ENCODE measurements around the gene BDKRB2. TPM values are rescaled to one million over a fixed set of nuclear protein-coding genes. Genes with fewer than 3 reads are reported as not detected.

The BDKRB2 gene
- total RNA-seq, 1 experiment from 2014 or later, result 13.1 TPM

- DNase-seq (ENCODE audit: low read depth), result peak; percentile 23
Observed at GRCh38 chr14:96198430-96199130, 6.1 kb upstream of the BDKRB2 start.

GRCh38 chr14:96201157-96201556, 3.5 kb upstream of the BDKRB2 start:
- no peak for DNase-seq (ENCODE audit: low read depth)

- no peak for DNase-seq (ENCODE audit: low read depth)
Observed at GRCh38 chr14:96201965-96202364, 2.7 kb upstream of the BDKRB2 start.

- peak; percentile 40 for DNase-seq (ENCODE audit: low read depth)
Observed at GRCh38 chr14:96202441-96203094, 2.1 kb upstream of the BDKRB2 start.

GRCh38 chr14:96203116-96203515, 1.5 kb upstream of the BDKRB2 start:
- DNase-seq (ENCODE audit: low read depth), result no peak

GRCh38 chr14:96203635-96204034, 1.0 kb upstream of the BDKRB2 start:
- peak; percentile 68 for DNase-seq (ENCODE audit: low read depth)

- DNase-seq (ENCODE audit: low read depth), result no peak
Observed at GRCh38 chr14:96205059-96205977, 679 bp downstream of the BDKRB2 start.

GRCh38 chr14:96205978-96206360, 1.3 kb downstream of the BDKRB2 start:
- no peak for DNase-seq (ENCODE audit: low read depth)

- no peak for DNase-seq (ENCODE audit: low read depth)
Observed at GRCh38 chr14:96206461-96206860, 1.8 kb downstream of the BDKRB2 start.

- DNase-seq (ENCODE audit: low read depth), result no peak
Observed at GRCh38 chr14:96207686-96208085, 3.0 kb downstream of the BDKRB2 start.

GRCh38 chr14:96208739-96209138, 4.1 kb downstream of the BDKRB2 start:
- no peak for DNase-seq (ENCODE audit: low read depth)

GRCh38 chr14:96212140-96212539, 7.5 kb downstream of the BDKRB2 start:
- DNase-seq (ENCODE audit: low read depth), result no peak

GRCh38 chr14:96212896-96213295, 8.3 kb downstream of the BDKRB2 start:
- no peak for DNase-seq (ENCODE audit: low read depth)

- peak; percentile 62 for DNase-seq (ENCODE audit: low read depth)
Observed at GRCh38 chr14:96213871-96214465, 9.3 kb downstream of the BDKRB2 start.

- DNase-seq (ENCODE audit: low read depth), result no peak
Observed at GRCh38 chr14:96214793-96215192, 10.2 kb downstream of the BDKRB2 start.

GRCh38 chr14:96215452-96216244, 11.0 kb downstream of the BDKRB2 start:
- peak; percentile 52 for DNase-seq (ENCODE audit: low read depth)

GRCh38 chr14:96216627-96217026, 12.0 kb downstream of the BDKRB2 start:
- no peak for DNase-seq (ENCODE audit: low read depth)

GRCh38 chr14:96217376-96217913, 12.8 kb downstream of the BDKRB2 start:
- no peak for DNase-seq (ENCODE audit: low read depth)

GRCh38 chr14:96221109-96221650, 16.5 kb downstream of the BDKRB2 start:
- no peak for DNase-seq (ENCODE audit: low read depth)

GRCh38 chr14:96221841-96222240, 17.2 kb downstream of the BDKRB2 start:
- no peak for DNase-seq (ENCODE audit: low read depth)
